Measurements from ENCODE around the gene SORCS2. TPM values are rescaled to one million over a fixed set of nuclear protein-coding genes. Genes with fewer than 3 reads are reported as not detected.

SORCS2 gene
- total RNA-seq, 1 experiment from 2014 or later: 0.15 TPM

DNA sequence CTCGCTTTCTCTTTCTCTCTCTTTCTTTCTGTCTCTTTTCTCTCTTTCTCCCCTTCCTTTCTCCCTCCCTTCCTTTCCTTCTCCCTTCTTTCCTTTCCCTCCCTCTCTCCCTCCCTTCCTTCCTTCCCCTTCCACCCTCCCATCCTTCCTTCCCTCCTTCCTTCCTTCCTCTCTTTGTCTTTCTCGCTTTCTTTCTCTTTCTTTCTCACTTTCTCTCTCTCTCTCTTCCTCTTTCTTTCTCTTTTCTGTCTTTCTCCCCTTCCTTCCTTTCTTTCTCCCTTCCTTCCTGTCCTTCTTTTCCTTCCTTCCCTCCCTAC, 2.1 kb upstream of the SORCS2 start:
- ChIA-PET CTCF (no interaction called here), POLR2A (no interaction called here)
- Histone ChIP-seq H3K4me3 (ENCODE audit: low read depth in 2 of 2, low read length in 2 of 2) (no peak overlapping the region), H3K27me3 (ENCODE audit: control insufficient read depth, insufficient read depth, low read length) (no peaks in the 10 kb centered on the region; the same call in 1 of the 2 replicates), H3K27ac (ENCODE audit: low read length) (no peak overlapping the region), H3K36me3 (ENCODE audit: control insufficient read depth, insufficient read depth, low read length) (no peaks in the 10 kb centered on the region), H3K4me1 (ENCODE audit: control insufficient read depth, insufficient read depth, low read length) (no peaks in the 10 kb centered on the region), H3K9me3 (ENCODE audit: control insufficient read depth, insufficient read depth, low read depth, low read length) (no peaks in the 10 kb centered on the region)
- TF ChIP-seq, protein P1, sequence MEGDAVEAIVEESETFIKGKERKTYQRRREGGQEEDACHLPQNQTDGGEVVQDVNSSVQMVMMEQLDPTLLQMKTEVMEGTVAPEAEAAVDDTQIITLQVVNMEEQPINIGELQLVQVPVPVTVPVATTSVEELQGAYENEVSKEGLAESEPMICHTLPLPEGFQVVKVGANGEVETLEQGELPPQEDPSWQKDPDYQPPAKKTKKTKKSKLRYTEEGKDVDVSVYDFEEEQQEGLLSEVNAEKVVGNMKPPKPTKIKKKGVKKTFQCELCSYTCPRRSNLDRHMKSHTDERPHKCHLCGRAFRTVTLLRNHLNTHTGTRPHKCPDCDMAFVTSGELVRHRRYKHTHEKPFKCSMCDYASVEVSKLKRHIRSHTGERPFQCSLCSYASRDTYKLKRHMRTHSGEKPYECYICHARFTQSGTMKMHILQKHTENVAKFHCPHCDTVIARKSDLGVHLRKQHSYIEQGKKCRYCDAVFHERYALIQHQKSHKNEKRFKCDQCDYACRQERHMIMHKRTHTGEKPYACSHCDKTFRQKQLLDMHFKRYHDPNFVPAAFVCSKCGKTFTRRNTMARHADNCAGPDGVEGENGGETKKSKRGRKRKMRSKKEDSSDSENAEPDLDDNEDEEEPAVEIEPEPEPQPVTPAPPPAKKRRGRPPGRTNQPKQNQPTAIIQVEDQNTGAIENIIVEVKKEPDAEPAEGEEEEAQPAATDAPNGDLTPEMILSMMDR (IDR thresholded peaks at IDR 0.05): no peak
- TF ChIP-seq POLR2AphosphoS5 (IDR thresholded peaks at IDR 0.05; ENCODE audit: low read depth, low read length): no peak
- no peak for TF ChIP-seq SIN3A (IDR thresholded peaks at IDR 0.05; ENCODE audit: borderline replicate concordance, insufficient read depth, low read depth, low read length)
- no peak for TF ChIP-seq TCF7L2 (IDR thresholded peaks at IDR 0.05; ENCODE audit: low read depth, low read length)
- no peak for TF ChIP-seq REST (IDR thresholded peaks at IDR 0.05; ENCODE audit: insufficient read depth in 1 of 2, low read depth in 2 of 2, low read length in 1 of 2)
- ATAC-seq (no peak), DNase-seq (ENCODE audit: low read depth, low spot score) (no peak)
- in situ Hi-C loops (cut with HindIII; ENCODE audit: low pct_unique_long_range_greater_than_20kb, low sequenced_read_pairs) (no loop called here), intact Hi-C loops (cut with micrococcal nuclease; ENCODE audit: unreplicated experiment) (loop anchor here (5.0 kb wide), 1 partner anchor 107 kb away; no protein-coding TSS in a partner anchor)
- BruUV-seq (replicated peaks): no TSS peak

GRCh38 chr4:7190691-7191545, 1.4 kb upstream of the SORCS2 start:
- intact Hi-C loops (cut with micrococcal nuclease; ENCODE audit: unreplicated experiment): loop anchor here (5.0 kb wide), 1 partner anchor 106 kb away; no protein-coding TSS in a partner anchor
- CTCF ChIA-PET: interaction anchor here (1.0 kb wide), 1 partner anchor 105 kb away, joined by 3 read pairs; no protein-coding TSS in a partner anchor

More at GRCh38 chr4:7190691-7191545, 1.4 kb upstream of the SORCS2 start:
- H3K27me3 ChIP-seq (ENCODE audit: control insufficient read depth, insufficient read depth, low read length): no peaks in the 10 kb centered on the region; the same call in 1 of the 2 replicates
- no peak for DNase-seq (ENCODE audit: low read depth, low spot score)
- TF ChIP-seq REST (IDR thresholded peaks at IDR 0.05; ENCODE audit: insufficient read depth in 1 of 2, low read depth in 2 of 2, low read length in 1 of 2) (no peak), TCF7L2 (IDR thresholded peaks at IDR 0.05; ENCODE audit: low read depth, low read length) (no peak), POLR2AphosphoS5 (IDR thresholded peaks at IDR 0.05; ENCODE audit: low read depth, low read length) (no peak), SIN3A (IDR thresholded peaks at IDR 0.05; ENCODE audit: borderline replicate concordance, insufficient read depth, low read depth, low read length) (no peak)
- TF ChIP-seq, protein P1 (IDR thresholded peaks at IDR 0.05): no peak
- H3K36me3 ChIP-seq (ENCODE audit: control insufficient read depth, insufficient read depth, low read length): no peaks in the 10 kb centered on the region
- no peaks in the 10 kb centered on the region for H3K9me3 ChIP-seq (ENCODE audit: control insufficient read depth, insufficient read depth, low read depth, low read length)
- H3K4me1 ChIP-seq (ENCODE audit: control insufficient read depth, insufficient read depth, low read length): no peaks in the 10 kb centered on the region
- BruUV-seq (replicated peaks): no TSS peak
- in situ Hi-C loops (cut with HindIII; ENCODE audit: low pct_unique_long_range_greater_than_20kb, low sequenced_read_pairs): no loop called here
- no peak for ATAC-seq
- no peak overlapping the region for H3K4me3 ChIP-seq (ENCODE audit: low read depth in 2 of 2, low read length in 2 of 2)
- H3K27ac ChIP-seq (ENCODE audit: low read length): no peak overlapping the region
- POLR2A ChIA-PET: no interaction called here

All from Panc1 (cell line).